ENCODE data around the gene SEMA3A. TPM values are rescaled to one million over a fixed set of nuclear protein-coding genes. Genes with fewer than 3 reads are reported as not detected.

The SEMA3A gene
- total and polyA plus RNA-seq, 4 donors, result 0.13 to 0.56 (median 0.20) TPM

GRCh38 chr7:84095971-84096370 lies 98.6 kb downstream of the SEMA3A start (continued):
- TF ChIP-seq REST (IDR thresholded peaks at IDR 0.05), result no peak

- WGBS, result 26% methylated on average over 5 of the region's 5 CpGs
Measured at GRCh38 chr7:84092207-84092606, 102.4 kb downstream of the SEMA3A start.

GRCh38 chr7:84091318-84091717 lies 103.3 kb downstream of the SEMA3A start:
- Histone ChIP-seq H3K27ac (ENCODE audit: low read depth in 1 of 2, low read length in 2 of 2) (no peak overlapping the region), H3K9ac (ENCODE audit: low read depth in 1 of 2, low read length in 2 of 2) (no peak overlapping the region), H3K9me3 (ENCODE audit: control insufficient read depth in 4 of 4, low read length in 3 of 4) (no peaks in the 10 kb centered on the region), H3K36me3 (ENCODE audit: control insufficient read depth in 4 of 4, insufficient read depth in 3 of 4, low read depth in 1 of 4, low read length in 3 of 4) (no peaks in the 10 kb centered on the region), H3K4me1 (ENCODE audit: control insufficient read depth in 4 of 4, insufficient read depth in 4 of 4, low read length in 3 of 4) (no peaks in the 10 kb centered on the region), H3K4me3 (ENCODE audit: low read depth in 1 of 3, low read length in 3 of 3) (no peak overlapping the region), H3K27me3 (ENCODE audit: control insufficient read depth in 4 of 4, insufficient read depth in 4 of 4, low read length in 3 of 4) (no peaks in the 10 kb centered on the region)
- TF ChIP-seq REST (IDR thresholded peaks at IDR 0.05), result no peak
- no peak for TF ChIP-seq ATF3 (IDR thresholded peaks at IDR 0.05)
- TF ChIP-seq RXRA (IDR thresholded peaks at IDR 0.05), result no peak
- TF ChIP-seq HNF4G (IDR thresholded peaks at IDR 0.05), result no peak
- TF ChIP-seq CTCF (IDR thresholded peaks at IDR 0.05; ENCODE audit: low read depth, low read length, missing input control), result no peak
- TF ChIP-seq JUND (IDR thresholded peaks at IDR 0.05), result no peak
- no peak for TF ChIP-seq MAX (IDR thresholded peaks at IDR 0.05)
- 10% methylated on average over 1 of the region's 1 CpG for WGBS
- DNase-seq (ENCODE audit: low spot score), result no peak

More at GRCh38 chr7:84092207-84092606, 102.4 kb downstream of the SEMA3A start:
- no peak for DNase-seq (ENCODE audit: low spot score)
- Histone ChIP-seq H3K36me3 (ENCODE audit: control insufficient read depth in 4 of 4, insufficient read depth in 3 of 4, low read depth in 1 of 4, low read length in 3 of 4) (no peaks in the 10 kb centered on the region), H3K9me3 (ENCODE audit: control insufficient read depth in 4 of 4, low read length in 3 of 4) (no peaks in the 10 kb centered on the region), H3K9ac (ENCODE audit: low read depth in 1 of 2, low read length in 2 of 2) (no peak overlapping the region), H3K4me3 (ENCODE audit: low read depth in 1 of 3, low read length in 3 of 3) (no peak overlapping the region), H3K4me1 (ENCODE audit: control insufficient read depth in 4 of 4, insufficient read depth in 4 of 4, low read length in 3 of 4) (no peaks in the 10 kb centered on the region), H3K27ac (ENCODE audit: low read depth in 1 of 2, low read length in 2 of 2) (no peak overlapping the region), H3K27me3 (ENCODE audit: control insufficient read depth in 4 of 4, insufficient read depth in 4 of 4, low read length in 3 of 4) (no peaks in the 10 kb centered on the region)
- TF ChIP-seq HNF4A (conservative IDR thresholded peaks at IDR 0.05) (no peak), FOXA1 (IDR thresholded peaks at IDR 0.05) (no peak), YY1 (IDR thresholded peaks at IDR 0.05) (no peak)

Data from liver (tissue), 9 donors.